HFFc6 (cell line): ENCODE data around the gene IYD. TPM values are rescaled to one million over a fixed set of nuclear protein-coding genes. Genes with fewer than 3 reads are reported as not detected.

Experiments
- DNase-seq: peaks from one replicate; pipeline ENCODE4 v3.0.0-alpha.2; 2018
- H3K27ac Mint-ChIP-seq: 2 replicates; pipeline ENCODE4 v1.8.0; 2020; ENCODE audit warnings: mild to moderate bottlenecking, mixed read lengths
- H3K27me3 Mint-ChIP-seq: 2 replicates; pipeline ENCODE4 v1.8.0; 2021; ENCODE audit warnings: mild to moderate bottlenecking, moderate library complexity, mixed read lengths; ENCODE audit not compliant: insufficient read depth
- H3K36me3 Mint-ChIP-seq: 2 replicates; pipeline ENCODE4 v1.8.0; 2021; ENCODE audit warnings: low read depth, mixed read lengths
- H3K4me1 Mint-ChIP-seq: 2 replicates; pipeline ENCODE4 v1.8.0; 2020; ENCODE audit warnings: low read depth, mixed read lengths
- H3K4me3 Mint-ChIP-seq: 2 replicates; pipeline ENCODE4 v1.8.0; 2020; ENCODE audit warnings: mild to moderate bottlenecking, moderate library complexity, mixed read lengths
- H3K9me3 Mint-ChIP-seq: 2 replicates; pipeline ENCODE4 v1.8.0; 2020; ENCODE audit warnings: mild to moderate bottlenecking, mixed read lengths
- CTCF ChIP-seq: fragments of 200-600 bp; sonication (generic); IDR thresholded peaks from 2 replicates; pipeline ENCODE4 v1.5.0; 2021; ENCODE audit warnings: antibody characterized with exemption, mild to moderate bottlenecking
- total RNA-seq, 6 experiments: library from RNA; stranded (reverse); fragmentation: NEBNext Ultra II Directional; extraction: Animal tissue kit (Norgen Biotek cat#: 25700); gene quantifications; 2 replicates in 1 of 6; 3 replicates in 5 of 6; pipeline ENCODE4 v1.2.3, GENCODE V29; 2021

Gene IYD
- total RNA-seq, 6 experiments from 2014 or later: not detected

GRCh38 chr6:150363733-150364132 is 5.1 kb upstream of the IYD start:
- Mint-ChIP-seq H3K27me3 (peaks cover 8% of the 10 kb centered on the region; the same call in 1 of the 2 replicates), H3K9me3 (no peaks in the 10 kb centered on the region), H3K36me3 (no peaks in the 10 kb centered on the region), H3K4me3 (no peak overlapping the region), H3K4me1 (no peaks in the 10 kb centered on the region; the same call in 1 of the 2 replicates), H3K27ac (no peak overlapping the region)
- DNase-seq: no peak
- no peak for TF ChIP-seq CTCF

- no peaks in the 10 kb centered on the region for H3K9me3 Mint-ChIP-seq
- peaks cover 12% of the 10 kb centered on the region; the same call in 1 of the 2 replicates for H3K27me3 Mint-ChIP-seq
- H3K4me3 Mint-ChIP-seq: no peak overlapping the region
- no peak for TF ChIP-seq CTCF
- H3K4me1 Mint-ChIP-seq: no peaks in the 10 kb centered on the region; the same call in 1 of the 2 replicates
- no peak overlapping the region for H3K27ac Mint-ChIP-seq
- H3K36me3 Mint-ChIP-seq: no peaks in the 10 kb centered on the region
- DNase-seq: no peak
Observed at GRCh38 chr6:150366118-150366778, 2.6 kb upstream of the IYD start.

- Mint-ChIP-seq H3K36me3 (no peaks in the 10 kb centered on the region), H3K27me3 (peaks cover 12% of the 10 kb centered on the region; the same call in 1 of the 2 replicates), H3K4me1 (no peaks in the 10 kb centered on the region), H3K4me3 (no peak overlapping the region), H3K9me3 (no peaks in the 10 kb centered on the region), H3K27ac (no peak overlapping the region)
- no peak for TF ChIP-seq CTCF
- no peak for DNase-seq
Observed at GRCh38 chr6:150369408-150369807, 596 bp downstream of the IYD start.

- Mint-ChIP-seq H3K9me3 (no peaks in the 10 kb centered on the region), H3K4me3 (no peak overlapping the region), H3K27me3 (peaks cover 12% of the 10 kb centered on the region; the same call in 1 of the 2 replicates), H3K4me1 (no peaks in the 10 kb centered on the region), H3K27ac (no peak overlapping the region), H3K36me3 (no peaks in the 10 kb centered on the region)
- no peak for DNase-seq
- TF ChIP-seq CTCF: no peak
Observed at GRCh38 chr6:150370112-150370511, 1.3 kb downstream of the IYD start.

GRCh38 chr6:150371356-150371755 is 2.5 kb downstream of the IYD start:
- no peak for DNase-seq
- Mint-ChIP-seq H3K4me1 (no peaks in the 10 kb centered on the region), H3K27me3 (peaks cover 14% of the 10 kb centered on the region; the same call in 1 of the 2 replicates), H3K4me3 (no peak overlapping the region), H3K27ac (no peak overlapping the region), H3K36me3 (no peaks in the 10 kb centered on the region), H3K9me3 (no peaks in the 10 kb centered on the region)
- TF ChIP-seq CTCF: no peak
